Fibroblast of lung (primary cell): ENCODE measurements around the gene ENKD1. TPM values are rescaled to one million over a fixed set of nuclear protein-coding genes. Genes with fewer than 3 reads are reported as not detected.

Experiments
- DNase-seq, 2 donors: peaks; one replicate each; pipeline versions ENCODE4 v3.0.0 to v3.0.0-alpha.2; 2010; ENCODE audit warnings: low read depth in 2 of 2
- H2AFZ ChIP-seq: 2 replicates; pipeline ENCODE4 v1.5.1; 2012; ENCODE audit warnings: low read length, control low read depth, inconsistent platforms
- H3K27ac ChIP-seq: 2 replicates; pipeline ENCODE4 v1.5.1; 2011; ENCODE audit warnings: low read length, control low read depth; ENCODE audit not compliant: insufficient read depth
- H3K27me3 ChIP-seq: 2 replicates; pipeline ENCODE4 v1.5.1; 2011; ENCODE audit warnings: mild to moderate bottlenecking, low read length; ENCODE audit not compliant: control insufficient read depth, insufficient read depth
- H3K36me3 ChIP-seq: 2 replicates; pipeline ENCODE4 v1.5.1; 2011; ENCODE audit warnings: low read length; ENCODE audit not compliant: control insufficient read depth, insufficient read depth
- H3K4me1 ChIP-seq: 2 replicates; pipeline ENCODE4 v1.5.1; 2011; ENCODE audit warnings: low read length; ENCODE audit not compliant: control insufficient read depth, insufficient read depth; ENCODE audit errors: extremely low read depth
- H3K4me2 ChIP-seq: 2 replicates; pipeline ENCODE4 v1.5.1; 2011; ENCODE audit warnings: low read length, control low read depth; ENCODE audit not compliant: insufficient read depth; ENCODE audit errors: extremely low read depth
- H3K4me3 ChIP-seq, 4 experiments: fragments of 200-600 bp in 1 of 4; sonication (generic) in 1 of 4; replicated peaks in 1 of 4; 2 replicates each; pipeline ENCODE4 v1.5.1; 2011 to 2016; ENCODE audit warnings: low read length in 4 of 4, low read depth in 3 of 4, mild to moderate bottlenecking in 3 of 4, control low read depth in 2 of 4, inconsistent platforms in 1 of 4, mixed read lengths in 1 of 4; ENCODE audit not compliant: insufficient read depth in 1 of 4; ENCODE audit errors: control extremely low read depth in 1 of 4
- H3K79me2 ChIP-seq: 2 replicates; pipeline ENCODE4 v1.5.1; 2012; ENCODE audit warnings: mild to moderate bottlenecking, low read length, inconsistent platforms; ENCODE audit not compliant: control insufficient read depth, insufficient read depth
- H3K9ac ChIP-seq: 2 replicates; pipeline ENCODE4 v1.5.1; 2011; ENCODE audit warnings: mild to moderate bottlenecking, low read length, control low read depth; ENCODE audit not compliant: insufficient read depth
- H3K9me3 ChIP-seq: 2 replicates; pipeline ENCODE4 v1.5.1; 2012; ENCODE audit warnings: low read depth, low read length; ENCODE audit not compliant: control insufficient read depth, insufficient read depth
- H4K20me1 ChIP-seq: 2 replicates; pipeline ENCODE4 v1.5.1; 2011; ENCODE audit warnings: low read length; ENCODE audit not compliant: control insufficient read depth, insufficient read depth; ENCODE audit errors: extremely low read depth
- CTCF ChIP-seq, 2 donors: IDR thresholded peaks in 1 of 2; conservative IDR thresholded peaks in 1 of 2; 1 replicate in 1 of 2; 2 replicates in 1 of 2; pipeline ENCODE4 v1.5.1; 2011 to 2012; ENCODE audit warnings: low read length in 2 of 2, control low read depth in 1 of 2, inconsistent platforms in 1 of 2, low read depth in 1 of 2, mild to moderate bottlenecking in 1 of 2
- EZH2 ChIP-seq: IDR thresholded peaks from 2 replicates; pipeline ENCODE4 v1.5.1; 2012; ENCODE audit warnings: low read length, control low read depth, mild to moderate bottlenecking; ENCODE audit errors: missing control alignments
- polyA plus RNA-seq, 2 donors: library from polyadenylated mRNA; depleted of rRNA in 1 of 2; stranded (reverse) in 1 of 2; unstranded in 1 of 2; fragments of >200 nt; gene quantifications; 2 replicates each; pipeline ENCODE4 v1.2.1, GENCODE V29; 2011 to 2012; ENCODE audit warnings: missing spikeins in 1 of 2
- total RNA-seq: library from RNA; depleted of rRNA; stranded (reverse); fragments of >200 nt; gene quantifications from 2 replicates; pipeline ENCODE4 v1.2.1, GENCODE V29; 2014

Gene ENKD1
- total and polyA plus RNA-seq, 2 donors (not counting 1 experiment from before 2014, with no cell fraction given): 3.2 to 17.8 TPM

DNA sequence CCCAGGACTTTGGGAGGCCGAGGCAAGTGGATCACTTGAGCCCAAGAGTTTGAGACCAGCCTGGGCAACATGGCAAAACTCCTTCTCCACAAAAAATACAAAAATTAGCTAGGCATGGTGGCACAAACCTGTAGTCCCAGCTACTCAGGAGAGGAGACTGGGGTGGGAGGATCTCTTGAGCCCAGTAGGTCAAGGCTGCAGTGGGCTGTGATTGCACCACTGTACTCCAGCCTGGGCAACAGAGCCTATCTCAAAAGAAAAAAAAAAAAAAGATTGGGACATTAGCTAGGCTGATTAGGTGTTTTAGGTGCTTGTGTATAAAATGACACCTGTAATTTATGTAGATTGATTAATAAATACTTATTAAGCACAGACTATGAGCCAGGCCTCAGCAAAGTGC is 42.5 kb upstream of the ENKD1 start:
- H4K20me1 ChIP-seq: no peaks in the 10 kb centered on the region
- no peak overlapping the region for H3K9ac ChIP-seq
- H3K79me2 ChIP-seq: peaks cover 3% of the 10 kb centered on the region
- no peaks in the 10 kb centered on the region for H3K9me3 ChIP-seq
- H3K27me3 ChIP-seq: no peaks in the 10 kb centered on the region
- DNase-seq: no peak
- no peak overlapping the region for H2AFZ ChIP-seq
- H3K27ac ChIP-seq: no peak overlapping the region
- no peak overlapping the region for H3K4me3 ChIP-seq
- no peaks in the 10 kb centered on the region for H3K4me1 ChIP-seq
- no peak for TF ChIP-seq CTCF (conservative IDR thresholded peaks at IDR 0.05 in 1 of 2, IDR thresholded peaks at IDR 0.05 in 1 of 2; ENCODE audit: low read depth in 1 of 2, low read length in 2 of 2)
- TF ChIP-seq EZH2: no peak
- no peaks in the 10 kb centered on the region for H3K36me3 ChIP-seq
- no peak overlapping the region for H3K4me2 ChIP-seq

GRCh38 chr16:67708368-67708771 is 41.8 kb upstream of the ENKD1 start:
- H3K9ac ChIP-seq: no peak overlapping the region
- H3K4me3 ChIP-seq: no peak overlapping the region
- H3K27ac ChIP-seq: no peak overlapping the region
- no peaks in the 10 kb centered on the region for H4K20me1 ChIP-seq
- no peaks in the 10 kb centered on the region for H3K4me1 ChIP-seq
- no peak overlapping the region for H2AFZ ChIP-seq
- no peaks in the 10 kb centered on the region for H3K36me3 ChIP-seq
- H3K9me3 ChIP-seq: no peaks in the 10 kb centered on the region
- no peak overlapping the region for H3K4me2 ChIP-seq
- H3K79me2 ChIP-seq: no peaks in the 10 kb centered on the region
- H3K27me3 ChIP-seq: no peaks in the 10 kb centered on the region
- TF ChIP-seq CTCF (conservative IDR thresholded peaks at IDR 0.05 in 1 of 2, IDR thresholded peaks at IDR 0.05 in 1 of 2; ENCODE audit: low read depth in 1 of 2, low read length in 2 of 2) (no peak), EZH2 (no peak)
- peak; percentile 4 to 5 for DNase-seq

- TF ChIP-seq CTCF (conservative IDR thresholded peaks at IDR 0.05 in 1 of 2, IDR thresholded peaks at IDR 0.05 in 1 of 2; ENCODE audit: low read depth in 1 of 2, low read length in 2 of 2): no peak
- TF ChIP-seq EZH2: no peak
- H3K4me1 ChIP-seq: no peaks in the 10 kb centered on the region
- H3K79me2 ChIP-seq: no peaks in the 10 kb centered on the region
Observed at GRCh38 chr16:67707790-67708189, 41.2 kb upstream of the ENKD1 start.

More at GRCh38 chr16:67707790-67708189, 41.2 kb upstream of the ENKD1 start:
- H3K27me3 ChIP-seq: no peaks in the 10 kb centered on the region
- H3K9me3 ChIP-seq: no peaks in the 10 kb centered on the region
- H3K9ac ChIP-seq: no peak overlapping the region
- no peak overlapping the region for H2AFZ ChIP-seq
- no peak overlapping the region for H3K27ac ChIP-seq
- DNase-seq: no peak
- no peaks in the 10 kb centered on the region for H3K36me3 ChIP-seq
- H3K4me3 ChIP-seq: no peak overlapping the region
- H3K4me2 ChIP-seq: no peak overlapping the region
- no peaks in the 10 kb centered on the region for H4K20me1 ChIP-seq
